Activated CD4-positive, alpha-beta T cell treated with anti-CD3 and anti-CD28 coated beads for 4 hours (primary cell): Measurements from ENCODE around the gene DHRS12.

Source experiments
- DNase-seq, 2 donors: peaks; one replicate each; pipeline ENCODE4 v3.0.0-alpha.2; 2020

DHRS12 gene

GRCh38 chr13:51806566-51806965 lies 2.6 kb upstream of the DHRS12 start:
- peak in 1 of 2 donors; percentile 29 for DNase-seq

DNA sequence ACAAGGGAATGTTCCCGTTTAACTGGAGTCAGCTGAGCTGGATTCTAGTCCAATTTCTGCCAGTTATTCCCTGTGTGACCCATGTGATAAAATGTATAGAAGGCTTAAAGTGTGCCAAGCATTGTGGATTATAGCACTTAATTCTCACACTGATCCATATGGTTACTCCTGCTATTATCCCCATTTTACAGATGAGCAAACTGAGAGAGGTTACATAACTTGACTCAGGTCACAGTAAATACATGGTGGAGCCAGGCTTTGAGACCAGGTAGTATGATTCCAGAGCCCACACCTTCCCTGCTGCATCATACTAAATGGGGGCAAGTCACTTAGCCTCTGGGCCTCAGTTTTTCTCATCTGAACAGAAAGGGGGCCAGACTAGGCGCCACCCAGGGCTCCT lies 2.0 kb upstream of the DHRS12 start:
- no peak for DNase-seq

- DNase-seq = no peak
Measured at GRCh38 chr13:51805313-51805712, 1.4 kb upstream of the DHRS12 start.

DNA sequence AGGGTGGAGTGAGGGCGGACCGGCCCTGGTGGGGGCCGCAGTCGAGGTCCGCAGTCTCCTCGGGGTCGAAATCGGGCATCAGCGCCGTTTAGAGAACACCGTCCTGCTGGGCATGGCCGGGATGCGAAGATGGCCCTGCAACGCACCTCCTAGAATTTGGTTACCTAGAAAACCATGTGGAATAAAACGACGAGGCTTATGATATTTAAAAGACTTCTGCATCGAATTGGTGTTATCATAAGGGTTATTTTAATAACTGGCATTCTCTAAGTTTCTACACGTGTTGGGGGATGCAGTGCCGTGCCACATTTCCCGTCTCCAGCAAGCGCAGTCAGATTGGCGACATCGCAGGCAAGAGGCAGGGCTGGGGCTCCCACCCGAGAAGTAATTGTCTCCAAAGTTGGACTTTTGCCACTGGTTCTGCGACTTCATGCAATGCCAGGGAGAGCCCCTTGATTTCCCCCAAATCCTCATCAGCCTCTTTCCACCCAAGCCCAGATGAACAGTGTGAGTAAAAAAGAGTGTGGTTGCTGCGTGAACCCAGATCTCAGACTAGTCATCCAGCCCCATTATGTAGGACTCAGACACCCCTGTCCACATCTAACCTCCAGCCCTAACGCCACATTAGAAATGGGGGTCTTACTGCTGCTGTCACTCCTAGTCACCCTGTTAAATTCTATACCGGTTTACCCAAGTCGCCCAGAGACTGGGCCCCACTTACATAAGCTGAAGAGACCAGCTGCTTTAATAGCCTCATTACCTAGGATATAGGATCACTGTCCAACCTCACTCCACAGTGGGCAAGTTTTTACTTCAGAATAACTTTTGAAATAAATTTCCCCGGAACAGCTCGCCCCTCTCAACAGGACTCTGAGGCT lies 571 bp upstream of the DHRS12 start:
- DNase-seq = peak; percentile 53 to 55

GRCh38 chr13:51802631-51803418 lies 1.1 kb downstream of the DHRS12 start:
- no peak for DNase-seq

GRCh38 chr13:51801631-51802099 lies 2.3 kb downstream of the DHRS12 start:
- no peak for DNase-seq

GRCh38 chr13:51800486-51800885 lies 3.5 kb downstream of the DHRS12 start:
- no peak for DNase-seq

GRCh38 chr13:51799261-51799660 lies 4.7 kb downstream of the DHRS12 start:
- DNase-seq = no peak

DNA sequence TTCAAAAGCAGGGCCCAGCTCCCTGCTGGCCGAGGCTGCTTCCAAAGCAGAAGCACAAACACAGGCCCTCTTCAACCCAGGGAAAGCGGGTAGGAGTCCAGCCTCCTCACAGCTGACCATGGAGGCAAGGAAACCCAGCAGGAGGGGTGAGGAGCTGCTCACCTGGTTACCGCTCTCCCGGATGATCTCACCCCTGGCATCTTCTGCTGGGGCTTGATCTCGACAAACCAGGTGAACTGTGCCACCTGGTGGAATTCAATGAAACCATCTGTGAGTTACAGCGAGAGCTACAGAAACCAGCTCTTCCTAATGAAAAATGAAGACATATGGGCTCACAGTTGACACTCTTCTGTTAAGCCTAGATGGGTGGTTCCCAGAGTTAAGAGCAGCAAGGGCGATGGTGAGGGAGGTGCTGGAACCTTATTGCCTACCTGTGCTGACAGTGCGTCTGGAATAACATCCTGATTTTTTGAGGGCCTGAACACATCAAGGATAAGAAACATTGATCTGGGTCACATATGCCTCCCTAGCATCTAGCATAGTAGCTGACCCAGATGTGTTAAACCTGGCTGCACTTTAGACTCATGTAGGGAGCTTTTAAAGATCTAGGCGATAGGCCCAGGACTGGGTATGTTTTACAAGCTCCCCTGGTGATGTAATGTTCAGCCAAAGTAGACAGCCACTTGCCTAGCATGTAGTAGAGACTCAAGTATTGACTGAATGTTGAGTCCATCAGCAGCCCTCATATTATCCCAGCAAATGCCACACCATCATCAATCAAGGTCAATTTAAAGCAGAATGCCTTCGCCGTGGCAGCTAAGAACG lies 6.1 kb downstream of the DHRS12 start:
- peak; percentile 64 to 69 for DNase-seq

GRCh38 chr13:51796546-51796945 lies 7.4 kb downstream of the DHRS12 start:
- no peak for DNase-seq

GRCh38 chr13:51795419-51795818 lies 8.5 kb downstream of the DHRS12 start:
- no peak for DNase-seq

DNA sequence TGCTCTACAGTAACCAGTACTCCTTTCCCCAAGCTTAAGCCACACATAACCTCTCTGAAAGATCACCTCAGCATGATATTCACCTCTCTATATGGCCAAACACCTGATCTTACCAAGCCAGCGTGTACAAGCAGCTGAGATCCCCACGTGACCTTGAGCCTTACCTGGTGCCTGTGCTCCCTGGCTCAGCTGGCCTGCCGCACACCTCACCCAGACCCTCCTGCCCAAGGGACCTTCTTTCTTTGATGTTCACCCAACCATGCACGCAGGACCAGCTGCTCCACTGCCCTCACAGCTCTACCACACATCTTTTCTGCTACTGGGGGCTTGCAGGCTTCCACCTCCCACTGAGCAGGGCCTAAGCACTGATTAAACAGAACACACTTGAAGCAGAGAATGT lies 9.0 kb downstream of the DHRS12 start:
- DNase-seq = no peak

DNA sequence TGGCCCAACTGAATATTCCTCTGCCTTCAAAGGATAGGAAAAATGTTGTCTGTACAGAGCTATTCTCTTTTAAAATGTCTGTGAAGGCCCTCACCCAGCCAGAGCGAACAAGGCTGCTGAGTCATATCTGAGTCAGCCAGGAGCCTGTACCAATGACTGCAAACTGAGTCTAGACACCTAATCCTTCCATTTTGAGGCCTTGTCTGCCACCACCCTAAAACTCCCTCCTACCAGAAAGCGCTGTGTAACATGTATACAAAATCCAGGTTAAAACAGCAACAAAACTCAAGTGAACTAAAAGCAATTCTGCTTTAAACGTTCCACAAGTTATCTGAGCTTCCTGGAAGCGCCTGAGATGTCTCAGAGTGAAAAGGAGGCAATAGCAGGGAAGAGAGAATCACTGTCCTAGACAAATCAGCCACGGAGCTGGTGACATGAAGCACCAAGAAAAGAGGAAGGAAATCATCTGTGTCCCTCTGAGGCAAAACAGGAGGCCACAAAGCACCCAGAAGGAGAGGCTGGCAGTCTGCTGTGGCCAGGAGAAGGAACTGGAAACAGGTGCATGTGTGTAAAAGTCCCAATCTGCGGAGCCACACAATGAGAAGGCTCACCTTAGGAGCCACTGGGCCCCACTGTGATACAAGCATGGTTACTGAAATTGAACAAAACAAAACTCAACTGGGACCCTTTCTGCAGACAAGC lies 10.2 kb downstream of the DHRS12 start:
- DNase-seq = peak; percentile 52 to 57

- no peak for DNase-seq
Measured at GRCh38 chr13:51786425-51787265, 17.3 kb downstream of the DHRS12 start.

GRCh38 chr13:51785712-51786424 lies 18.1 kb downstream of the DHRS12 start:
- DNase-seq = no peak

DNA sequence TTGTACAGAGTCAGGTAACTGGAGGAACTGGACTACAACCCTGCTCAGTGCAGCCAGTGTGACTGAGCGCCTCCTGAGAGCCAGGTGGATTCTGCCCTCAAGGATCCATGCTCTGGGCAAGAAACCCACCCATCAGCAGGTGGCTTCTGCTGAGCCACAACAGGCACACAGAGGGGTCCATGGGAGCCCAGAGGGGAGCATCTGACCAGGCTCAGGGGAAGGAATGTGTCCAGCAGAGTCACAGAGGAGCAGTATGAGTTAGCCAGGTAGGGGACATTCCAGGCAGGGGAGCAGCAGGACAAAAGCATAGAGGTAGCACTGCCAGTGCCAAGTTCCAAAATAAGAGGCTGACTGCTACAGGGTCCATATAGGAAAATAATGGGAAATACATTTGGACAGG lies 19.9 kb downstream of the DHRS12 start:
- DNase-seq = no peak

GRCh38 chr13:51783428-51784094 lies 20.4 kb downstream of the DHRS12 start:
- no peak for DNase-seq

DNA sequence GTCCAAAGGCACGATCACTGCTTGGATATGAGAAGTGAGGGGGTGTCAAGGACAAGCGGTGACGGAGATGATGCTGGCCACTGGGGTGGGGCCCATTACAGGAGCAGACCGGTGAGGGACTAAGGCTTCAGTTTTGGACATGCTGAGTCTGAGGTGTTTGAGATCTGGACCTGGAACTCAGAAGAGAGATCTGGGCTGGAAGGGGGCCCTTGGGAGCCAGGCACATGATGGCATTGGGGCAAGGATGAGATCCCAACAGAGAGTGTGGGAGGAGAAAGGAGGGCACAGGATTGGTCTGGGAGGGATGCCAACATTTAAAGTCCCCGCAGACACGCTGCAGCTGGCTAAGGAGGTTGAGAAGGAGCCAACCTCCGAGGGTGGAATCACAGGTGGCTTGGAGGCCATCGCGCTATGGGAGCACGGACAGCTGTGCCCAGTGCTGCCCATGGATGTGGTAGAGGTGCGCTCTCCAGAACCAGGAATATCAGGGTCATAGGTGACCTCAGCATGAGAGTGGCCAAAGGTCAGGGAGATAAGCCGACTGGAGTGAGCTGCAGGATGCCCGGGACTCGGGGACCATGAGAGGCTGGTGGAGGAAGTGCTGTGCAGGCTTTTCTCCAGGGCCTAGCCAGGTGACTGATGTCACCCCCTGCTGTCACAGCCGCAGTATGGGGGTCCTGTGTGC lies 21.8 kb downstream of the DHRS12 start:
- no peak for DNase-seq

- no peak for DNase-seq
Measured at GRCh38 chr13:51781246-51782022, 22.5 kb downstream of the DHRS12 start.
